Body of pancreas (tissue), 4 donors: ENCODE results near the gene TMEM45A.

ENCODE experiments used
- POLR2A ChIP-seq, 3 donors: fragments of 450-650 bp; IDR thresholded peaks; one replicate each; pipeline ENCODE4 v1.6.1; 2016; ENCODE audit warnings: antibody characterized with exemption in 3 of 3, mild to moderate bottlenecking in 2 of 3
- TF ChIP-seq, protein P1 (sequence below), 7 experiments: fragments of 450-650 bp in 4 of 7; fragments of 200-600 bp in 3 of 7; sonication (generic) in 3 of 7; IDR thresholded peaks; one replicate each; pipeline ENCODE4 v1.5.1; 2016 to 2019; ENCODE audit warnings: antibody characterized with exemption in 7 of 7

DNA sequence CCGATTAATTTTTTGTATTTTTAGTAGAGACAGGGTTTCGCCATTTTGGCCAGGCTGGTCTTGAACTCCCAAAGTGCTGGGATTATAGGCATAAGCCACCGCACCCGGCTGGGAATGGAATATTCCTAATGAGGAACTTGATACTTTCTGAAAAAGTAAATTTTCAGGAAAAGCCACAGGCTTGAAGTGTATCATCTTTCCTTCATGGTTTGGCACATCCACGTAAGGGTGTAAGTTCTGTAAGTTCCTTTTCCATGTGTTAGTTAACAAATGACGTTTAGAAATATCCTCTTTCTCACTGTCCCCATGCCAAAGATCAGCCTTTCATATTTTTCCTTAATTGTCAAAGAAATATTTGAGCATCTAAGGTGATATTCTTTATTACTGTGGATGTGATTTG lies 24.9 kb downstream of the TMEM45A start:
- no peak for TF ChIP-seq POLR2A (IDR thresholded peaks at IDR 0.05)
- TF ChIP-seq, protein P1, sequence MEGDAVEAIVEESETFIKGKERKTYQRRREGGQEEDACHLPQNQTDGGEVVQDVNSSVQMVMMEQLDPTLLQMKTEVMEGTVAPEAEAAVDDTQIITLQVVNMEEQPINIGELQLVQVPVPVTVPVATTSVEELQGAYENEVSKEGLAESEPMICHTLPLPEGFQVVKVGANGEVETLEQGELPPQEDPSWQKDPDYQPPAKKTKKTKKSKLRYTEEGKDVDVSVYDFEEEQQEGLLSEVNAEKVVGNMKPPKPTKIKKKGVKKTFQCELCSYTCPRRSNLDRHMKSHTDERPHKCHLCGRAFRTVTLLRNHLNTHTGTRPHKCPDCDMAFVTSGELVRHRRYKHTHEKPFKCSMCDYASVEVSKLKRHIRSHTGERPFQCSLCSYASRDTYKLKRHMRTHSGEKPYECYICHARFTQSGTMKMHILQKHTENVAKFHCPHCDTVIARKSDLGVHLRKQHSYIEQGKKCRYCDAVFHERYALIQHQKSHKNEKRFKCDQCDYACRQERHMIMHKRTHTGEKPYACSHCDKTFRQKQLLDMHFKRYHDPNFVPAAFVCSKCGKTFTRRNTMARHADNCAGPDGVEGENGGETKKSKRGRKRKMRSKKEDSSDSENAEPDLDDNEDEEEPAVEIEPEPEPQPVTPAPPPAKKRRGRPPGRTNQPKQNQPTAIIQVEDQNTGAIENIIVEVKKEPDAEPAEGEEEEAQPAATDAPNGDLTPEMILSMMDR (IDR thresholded peaks at IDR 0.05) = no peak
